Measurements from ENCODE around the gene WNK2.

The WNK2 gene

GRCh38 chr9:93164085-93164484 is 19.9 kb upstream of the WNK2 start:
- DNase-seq = no peak

- DNase-seq = no peak
Observed at GRCh38 chr9:93166699-93167098, 17.2 kb upstream of the WNK2 start.

- DNase-seq = no peak
Observed at GRCh38 chr9:93167185-93167584, 16.8 kb upstream of the WNK2 start.

GRCh38 chr9:93167838-93168237 is 16.1 kb upstream of the WNK2 start:
- DNase-seq = no peak

- DNase-seq = no peak
Observed at GRCh38 chr9:93168581-93168980, 15.4 kb upstream of the WNK2 start.

- DNase-seq = no peak
Observed at GRCh38 chr9:93169444-93169843, 14.5 kb upstream of the WNK2 start.

GRCh38 chr9:93170571-93170970 is 13.4 kb upstream of the WNK2 start:
- DNase-seq = no peak

GRCh38 chr9:93171261-93171990 is 12.5 kb upstream of the WNK2 start:
- no peak for DNase-seq

- no peak for DNase-seq
Observed at GRCh38 chr9:93172666-93173364, 11.1 kb upstream of the WNK2 start.

GRCh38 chr9:93173365-93174051 is 10.4 kb upstream of the WNK2 start:
- no peak for DNase-seq

GRCh38 chr9:93174976-93175375 is 9.0 kb upstream of the WNK2 start:
- DNase-seq = no peak

- no peak for DNase-seq
Observed at GRCh38 chr9:93177676-93178075, 6.3 kb upstream of the WNK2 start.

GRCh38 chr9:93178851-93179786 is 4.8 kb upstream of the WNK2 start:
- DNase-seq = no peak

- DNase-seq = no peak
Observed at GRCh38 chr9:93180938-93181337, 3.0 kb upstream of the WNK2 start.

- DNase-seq = no peak
Observed at GRCh38 chr9:93181672-93182435, 2.1 kb upstream of the WNK2 start.

GRCh38 chr9:93182572-93182971 is 1.4 kb upstream of the WNK2 start:
- DNase-seq = no peak

GRCh38 chr9:93183131-93183662 is 742 bp upstream of the WNK2 start:
- no peak for DNase-seq

- no peak for DNase-seq
Observed at GRCh38 chr9:93184432-93185265, 710 bp downstream of the WNK2 start.

GRCh38 chr9:93185266-93186214 is 1.6 kb downstream of the WNK2 start:
- no peak for DNase-seq

All from hippocampal formation (tissue), 2 donors.